Erythroblast (primary cell): ENCODE data around the gene PARD3.

Experiments
- GATA1 ChIP-seq: IDR thresholded peaks from 2 replicates; pipeline ENCODE4 v1.6.1; 2011; ENCODE audit warnings: low read depth, mild to moderate bottlenecking, control low read depth, low read length, moderate library complexity
- POLR2A ChIP-seq: IDR thresholded peaks from 2 replicates; pipeline ENCODE4 v1.6.1; 2011; ENCODE audit warnings: mild to moderate bottlenecking, low read length

DNA sequence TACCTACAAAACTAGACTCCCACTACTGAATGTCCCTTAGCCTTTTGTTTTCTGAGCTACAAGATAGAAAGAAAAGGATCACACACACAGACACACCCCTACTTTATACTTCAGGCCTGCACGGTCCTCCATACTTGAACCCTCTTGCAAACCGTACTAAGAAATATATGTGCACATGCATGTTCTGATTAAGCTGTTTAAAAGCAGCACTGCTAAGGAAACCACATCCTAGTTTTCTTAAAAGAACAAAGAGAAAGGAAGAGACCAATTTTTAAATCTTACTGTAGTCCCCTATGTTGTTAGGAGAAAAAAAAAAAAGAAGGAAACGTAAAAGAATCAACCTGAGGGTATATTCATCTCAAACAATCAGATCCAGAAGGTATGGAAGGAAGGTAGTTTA, 501.2 kb downstream of the PARD3 start:
- no peak for TF ChIP-seq POLR2A
- no peak for TF ChIP-seq GATA1
